HEK293T (cell line): Measurements from ENCODE around the gene GALNS.
A peak's percentile ranks its signal among the peaks of the same experiment; 100 is the strongest.

Experiments used
- CTCF ChIA-PET: fragments of 350-600 bp; formaldehyde crosslinking; extraction: SDS; loops from one replicate; lab custom pipeline; 2021; ENCODE audit warnings: antibody characterized with exemption, inconsistent platforms; lab: Yijun Ruan, JAX
- POLR2A ChIA-PET: fragments of 350-600 bp; formaldehyde crosslinking; extraction: SDS; loops from one replicate; lab custom pipeline; 2020; ENCODE audit warnings: antibody characterized with exemption, inconsistent platforms; lab: Yijun Ruan, JAX
- DNase-seq: peaks from one replicate; pipeline ENCODE4 v3.0.0; 2012; ENCODE audit warnings: mixed read lengths; ENCODE audit errors: extremely low spot score
- ARNT ChIP-seq: fragments of 450-650 bp; IDR thresholded peaks from 2 replicates; pipeline ENCODE4 v1.6.1; 2017; ENCODE audit warnings: mild to moderate bottlenecking
- BHLHE40 ChIP-seq: fragments of 450-650 bp; IDR thresholded peaks from 2 replicates; pipeline ENCODE4 v1.6.1; 2016; ENCODE audit warnings: mild to moderate bottlenecking, moderate library complexity, borderline replicate concordance
- CTBP1 ChIP-seq: fragments of 450-650 bp; IDR thresholded peaks from 2 replicates; pipeline ENCODE4 v1.6.1; 2016; ENCODE audit warnings: borderline replicate concordance
- ELF4 ChIP-seq: fragments of 450-650 bp; IDR thresholded peaks from 2 replicates; pipeline ENCODE4 v1.6.1; 2017; ENCODE audit warnings: antibody characterized with exemption
- FOXA1 ChIP-seq: fragments of 450-650 bp; IDR thresholded peaks from 2 replicates; pipeline ENCODE4 v1.6.1; 2016; ENCODE audit warnings: mild to moderate bottlenecking
- FOXK2 ChIP-seq: fragments of 450-650 bp; IDR thresholded peaks from 2 replicates; pipeline ENCODE4 v1.6.1; 2016; ENCODE audit warnings: mild to moderate bottlenecking
- FOXM1 ChIP-seq: fragments of 450-650 bp; IDR thresholded peaks from 2 replicates; pipeline ENCODE4 v1.6.1; 2017; ENCODE audit warnings: mild to moderate bottlenecking, borderline replicate concordance
- HDGF ChIP-seq: fragments of 450-650 bp; IDR thresholded peaks from 2 replicates; pipeline ENCODE4 v1.6.1; 2017; ENCODE audit warnings: antibody characterized with exemption, borderline replicate concordance
- L3MBTL2 ChIP-seq: fragments of 450-650 bp; conservative IDR thresholded peaks from 2 replicates; pipeline ENCODE4 v1.6.1; 2016; ENCODE audit warnings: mild to moderate bottlenecking
- LEF1 ChIP-seq: fragments of 450-650 bp; IDR thresholded peaks from 2 replicates; pipeline ENCODE4 v1.6.1; 2017; ENCODE audit warnings: mild to moderate bottlenecking, borderline replicate concordance
- NFRKB ChIP-seq: fragments of 450-650 bp; IDR thresholded peaks from 2 replicates; pipeline ENCODE4 v1.6.1; 2016; ENCODE audit warnings: mild to moderate bottlenecking, moderate library complexity
- PKNOX1 ChIP-seq: fragments of 450-650 bp; IDR thresholded peaks from 2 replicates; pipeline ENCODE4 v1.6.1; 2016
- SP1 ChIP-seq: fragments of 450-650 bp; IDR thresholded peaks from 2 replicates; pipeline ENCODE4 v1.6.1; 2017
- SUZ12 ChIP-seq: fragments of 450-650 bp; IDR thresholded peaks from 2 replicates; pipeline ENCODE4 v1.6.1; 2016; ENCODE audit warnings: mild to moderate bottlenecking
- TARDBP ChIP-seq: fragments of 450-650 bp; IDR thresholded peaks from 2 replicates; pipeline ENCODE4 v1.6.1; 2016
- ZNF384 ChIP-seq: fragments of 450-650 bp; IDR thresholded peaks from 2 replicates; pipeline ENCODE4 v1.6.1; 2016

Gene GALNS

GRCh38 chr16:88785106-88785924, 71.4 kb downstream of the GALNS start, which contains the start of gene PIEZO1:
PIEZO1 (minus strand) TSS chr16:88785220; CDS start chr16:88784964, 256 bp downstream.
- POLR2A ChIA-PET = interaction anchor here (0.6 to 2.4 kb wide), 3 partner anchors 13 to 18 kb away, joined by 3 to 11 read pairs (median 3); partner anchors contain the start of gene CDT1
- no peak for TF ChIP-seq SP1
- TF ChIP-seq LEF1 = peak; percentile 88; the same call in 1 of the 2 replicates
- 0 out of 2 replicates have a peak, but pooled peaks have one; percentile 12 for TF ChIP-seq ARNT
- TF ChIP-seq NFRKB = no peak
- no peak for TF ChIP-seq BHLHE40
- no peak for TF ChIP-seq FOXA1
- no peak for TF ChIP-seq CTBP1
- TF ChIP-seq ZNF384 = no peak
- peak; percentile 66 for TF ChIP-seq L3MBTL2
- peak; percentile 95 for TF ChIP-seq TARDBP
- peak; percentile 9; the same call in 1 of the 2 replicates for TF ChIP-seq FOXM1
- no peak for TF ChIP-seq ELF4
- no peak for TF ChIP-seq HDGF
- TF ChIP-seq PKNOX1 = no peak
- TF ChIP-seq SUZ12 = no peak
- TF ChIP-seq FOXK2 = no peak
- DNase-seq = peak; percentile 69

GRCh38 chr16:88784856-88785105, 72.0 kb downstream of the GALNS start:
- ChIA-PET POLR2A (interaction anchor here (0.7 to 4.5 kb wide), 7 partner anchors 12 to 48 kb away, joined by 3 to 30 read pairs (median 4); partner anchors contain the start of gene CDT1), CTCF (interaction anchor here (0.6 kb wide), 1 partner anchor 47 kb away, joined by 3 read pairs; no protein-coding TSS in a partner anchor)
- no peak for TF ChIP-seq ARNT
- TF ChIP-seq ZNF384 = no peak
- no peak for TF ChIP-seq HDGF
- TF ChIP-seq FOXA1 = no peak
- no peak for TF ChIP-seq LEF1
- no peak for TF ChIP-seq BHLHE40
- no peak for TF ChIP-seq SUZ12
- no peak for TF ChIP-seq FOXM1
- TF ChIP-seq NFRKB = no peak
- no peak for TF ChIP-seq CTBP1
- no peak for TF ChIP-seq L3MBTL2
- TF ChIP-seq SP1 = no peak
- no peak for TF ChIP-seq PKNOX1
- no peak for TF ChIP-seq ELF4
- TF ChIP-seq TARDBP = no peak
- no peak for TF ChIP-seq FOXK2
- DNase-seq = no peak

More at GRCh38 chr16:88785106-88785924, 71.4 kb downstream of the GALNS start, which contains the start of gene PIEZO1:
- CTCF ChIA-PET = interaction anchor here (0.6 kb wide), 1 partner anchor 48 kb away, joined by 3 read pairs; no protein-coding TSS in a partner anchor

- peak; percentile 41 for DNase-seq
- ChIA-PET POLR2A (interaction anchor here (0.8 to 4.5 kb wide), 7 partner anchors 12 to 147 kb away, joined by 3 to 30 read pairs (median 4); partner anchors contain the start of gene CDT1), CTCF (interaction anchor here (0.6 kb wide), 1 partner anchor 47 kb away, joined by 3 read pairs; no protein-coding TSS in a partner anchor)
- TF ChIP-seq SP1 = no peak
- no peak for TF ChIP-seq CTBP1
- no peak for TF ChIP-seq ELF4
- no peak for TF ChIP-seq BHLHE40
- TF ChIP-seq PKNOX1 = no peak
- no peak for TF ChIP-seq FOXK2
- no peak for TF ChIP-seq FOXM1
- no peak for TF ChIP-seq NFRKB
Observed at GRCh38 chr16:88784074-88784855, 72.5 kb downstream of the GALNS start.

GRCh38 chr16:88783391-88784073, 73.2 kb downstream of the GALNS start:
- CTCF ChIA-PET = interaction anchor here (2.2 kb wide), 1 partner anchor 46 kb away, joined by 9 read pairs; no protein-coding TSS in a partner anchor
- no peak for DNase-seq
- POLR2A ChIA-PET = interaction anchor here (0.8 to 4.5 kb wide), 8 partner anchors 10 to 146 kb away, joined by 3 to 30 read pairs (median 4); partner anchors contain the start of gene CDT1
- no peak for TF ChIP-seq ZNF384
- no peak for TF ChIP-seq FOXA1
- no peak for TF ChIP-seq ELF4
- TF ChIP-seq FOXK2 = no peak
- TF ChIP-seq HDGF = no peak
- no peak for TF ChIP-seq NFRKB
- no peak for TF ChIP-seq L3MBTL2
- TF ChIP-seq PKNOX1 = no peak
- TF ChIP-seq FOXM1 = no peak
- TF ChIP-seq CTBP1 = no peak
- TF ChIP-seq SP1 = no peak
- no peak for TF ChIP-seq LEF1
- no peak for TF ChIP-seq SUZ12
